K562 (cell line): Measurements from ENCODE around the gene EMC6. TPM values are rescaled to one million over a fixed set of nuclear protein-coding genes. Genes with fewer than 3 reads are reported as not detected.

Source experiments
- BRCA1 ChIP-seq, 2 experiments: fragments of 450-650 bp in 1 of 2; sonication (generic) in 1 of 2; formaldehyde crosslinking in 1 of 2; IDR thresholded peaks; 2 replicates each; pipeline versions ENCODE4 v1.5.0 to v1.6.1; 2017 to 2020; ENCODE audit warnings: mild to moderate bottlenecking in 1 of 2, missing genetic modification reagents in 1 of 2
- CBFA2T3 ChIP-seq: fragments of 450-650 bp; IDR thresholded peaks from 2 replicates; pipeline ENCODE4 v1.6.1; 2017
- CGGBP1 ChIP-seq: fragments of 250-450 bp; sonication (Bioruptor Pico); IDR thresholded peaks from 2 replicates; pipeline ENCODE4 v1.9.0; 2021; ENCODE audit warnings: mild to moderate bottlenecking
- FUS ChIP-seq: fragments of 200-400 bp; formaldehyde crosslinking; optimal IDR thresholded peaks from 2 replicates; pipeline ENCODE3; 2017; ENCODE audit warnings: low read depth, low read length
- GTF3C2 ChIP-seq: IDR thresholded peaks from 3 replicates; pipeline ENCODE4 v1.6.1; 2011; ENCODE audit warnings: borderline replicate concordance, mild to moderate bottlenecking, moderate library complexity; ENCODE audit not compliant: insufficient read length; ENCODE audit errors: extremely low read depth
- HDAC6 ChIP-seq: IDR thresholded peaks from 2 replicates; pipeline ENCODE4 v1.6.1; 2012; ENCODE audit warnings: low read depth, mild to moderate bottlenecking, control low read depth, inconsistent platforms, low read length, moderate library complexity
- KDM5B ChIP-seq: fragments of 200-600 bp; sonication (generic); IDR thresholded peaks from 2 replicates; pipeline ENCODE4 v1.6.1; 2012; ENCODE audit warnings: low read depth, mild to moderate bottlenecking, moderate library complexity, low read length, control low read depth, inconsistent platforms; ENCODE audit not compliant: insufficient replicate concordance
- MAZ ChIP-seq, 2 experiments: fragments of 450-650 bp in 1 of 2; sonication (generic) in 1 of 2; formaldehyde crosslinking; IDR thresholded peaks in 1 of 2; conservative IDR thresholded peaks in 1 of 2; 2 replicates each; pipeline versions ENCODE4 v1.4.0 to v1.5.0; 2020; ENCODE audit warnings: mild to moderate bottlenecking in 1 of 2, missing genetic modification reagents in 1 of 2
- POU5F1 ChIP-seq: fragments of 150-350 bp; IDR thresholded peaks from 2 replicates; pipeline ENCODE4 v1.6.1; 2014; ENCODE audit warnings: borderline replicate concordance, low read length, low read depth, mild to moderate bottlenecking; ENCODE audit not compliant: partially characterized antibody
- REST ChIP-seq, 2 experiments: fragments of 450-650 bp; formaldehyde crosslinking in 1 of 2; IDR thresholded peaks; 2 replicates each; pipeline versions ENCODE4 v1.4.0 to v1.6.1; 2014 to 2020; ENCODE audit warnings: mild to moderate bottlenecking in 2 of 2, borderline replicate concordance in 1 of 2, low read depth in 1 of 2
- SIRT6 ChIP-seq: IDR thresholded peaks from one replicate; pipeline ENCODE4 v1.6.1; 2012; ENCODE audit warnings: low read depth, mild to moderate bottlenecking, control low read depth, inconsistent platforms, low read length, moderate library complexity
- SNIP1 ChIP-seq: fragments of 450-650 bp; IDR thresholded peaks from 2 replicates; pipeline ENCODE4 v1.7.1; 2017; ENCODE audit warnings: low read depth, mild to moderate bottlenecking
- SPI1 ChIP-seq: IDR thresholded peaks from 2 replicates; pipeline ENCODE4 v1.6.1; 2011; ENCODE audit warnings: low read depth, low read length, control low read depth, borderline replicate concordance
- SUPT5H ChIP-seq: fragments of 450-650 bp; IDR thresholded peaks from 2 replicates; pipeline ENCODE4 v1.6.1; 2016
- ZNF239 ChIP-seq: fragments of 250-450 bp; sonication (Bioruptor Pico); IDR thresholded peaks from 2 replicates; pipeline ENCODE4 v1.4.0; 2020; ENCODE audit warnings: mild to moderate bottlenecking
- polyA plus RNA-seq, 8 experiments: library from polyadenylated mRNA; depleted of rRNA in 4 of 8; stranded (reverse) in 5 of 8; unstranded in 3 of 8; fragments of >200 nt; fragmentation: Nextera tagmentation in 2 of 8; fragmentation: Illumina TruSeq in 1 of 8; extraction: Ambion mirVana in 2 of 8; extraction: Trizol in 1 of 8; gene quantifications; 2 replicates each; pipeline versions ENCODE4 v1.2.1 to v1.2.3, GENCODE V29; 2011 to 2014; ENCODE audit warnings: inconsistent platforms in 1 of 8, missing spikeins in 1 of 8
- total RNA-seq, 7 experiments: library from RNA; depleted of rRNA in 6 of 7; stranded (reverse); fragments of >200 nt in 6 of 7; fragmentation: Illumina TruSeq in 2 of 7; extraction: Trizol in 2 of 7; gene quantifications; 2 replicates each; pipeline versions ENCODE4 v1.2.1 to v1.2.3, GENCODE V29; 2011 to 2021; ENCODE audit warnings: low replicate concordance in 1 of 7

The EMC6 gene
- total and polyA plus RNA-seq, 9 of the 15 experiments (the other 6 are each of a cell fraction or from before 2014, with no cell fraction given), result 2.9 to 136 (median 24.9) TPM

- TF ChIP-seq REST (IDR thresholded peaks at IDR 0.05; ENCODE audit: borderline replicate concordance), result 0 out of 2 replicates have a peak, but pooled peaks have one; percentile 48
- no peak for TF ChIP-seq REST (CRISPR knock-in tag; IDR thresholded peaks at IDR 0.05; ENCODE audit: low read depth)
- TF ChIP-seq GTF3C2, result no peak
- TF ChIP-seq HDAC6, result no peak
- TF ChIP-seq CBFA2T3, result no peak
- no peak for TF ChIP-seq FUS
- peak; percentile 77 for TF ChIP-seq KDM5B
- TF ChIP-seq POU5F1, result peak; percentile 50
- no peak for TF ChIP-seq SIRT6
- no peak for TF ChIP-seq SNIP1
- TF ChIP-seq SPI1, result no peak
- TF ChIP-seq MAZ (CRISPR knock-in tag; conservative IDR thresholded peaks at IDR 0.05 in 1 of 2, IDR thresholded peaks at IDR 0.05 in 1 of 2), result peak; percentile 71 to 72; a peak in 3 of 4 replicates
- peak; percentile 84 for TF ChIP-seq SUPT5H
- TF ChIP-seq BRCA1 (IDR thresholded peaks at IDR 0.05), result no peak
- TF ChIP-seq BRCA1 (CRISPR knock-in tag; IDR thresholded peaks at IDR 0.05), result no peak
- TF ChIP-seq ZNF239 (CRISPR knock-in tag), result no peak
- no peak for TF ChIP-seq CGGBP1
Measured at GRCh38 chr17:3668279-3669084, at the start of gene EMC6, which contains the start of gene TAX1BP3 (continued).
